ENCODE measurements around the gene HK2.

The HK2 gene

DNA sequence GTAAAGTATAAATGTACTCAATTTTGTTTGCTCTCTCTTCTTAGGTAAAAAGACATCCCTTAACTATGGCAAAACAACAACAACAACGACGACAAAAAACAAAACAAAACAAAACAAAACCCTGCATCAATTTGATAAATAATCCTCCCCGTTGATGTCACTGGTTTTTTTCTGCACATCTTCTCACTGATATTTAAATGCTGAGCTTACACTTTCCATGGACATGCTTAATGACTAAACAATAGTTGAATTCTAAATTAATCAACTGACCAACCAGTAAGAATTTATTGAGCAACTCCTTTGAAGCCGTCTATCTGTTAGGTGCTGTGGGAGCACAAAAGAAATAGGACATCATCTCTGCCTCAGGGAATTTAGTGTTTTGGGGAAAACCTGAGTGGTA lies 104.3 kb downstream of the HK2 start:
- DNase-seq = no peak

GRCh38 chr2:74939919-74940812 lies 106.2 kb downstream of the HK2 start:
- no peak for DNase-seq

- no peak for DNase-seq
These were observed 107.4 kb downstream of the HK2 start for GRCh38 chr2:74941284-74941683.

DNA sequence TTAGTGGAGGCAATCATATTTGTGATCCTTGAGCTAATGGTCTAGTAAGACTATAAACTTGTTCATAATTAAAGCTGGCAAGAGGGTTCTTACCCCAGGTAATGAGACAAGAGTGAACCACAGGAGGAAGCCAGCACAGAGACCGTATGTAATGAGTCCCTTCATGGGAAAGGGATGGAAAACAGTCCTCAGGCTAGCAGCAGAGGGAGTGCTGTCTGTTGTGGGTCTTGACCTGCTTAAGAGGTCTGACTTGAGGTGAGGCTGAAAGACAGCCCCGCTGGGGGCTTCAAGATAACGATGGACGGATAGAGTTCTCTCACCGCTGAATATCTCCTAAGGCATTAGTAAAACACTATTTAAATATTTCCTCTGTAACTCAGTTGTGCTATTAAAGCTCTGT lies 108.3 kb downstream of the HK2 start:
- no peak for DNase-seq
